Fibroblast of lung (primary cell): ENCODE results near the gene LSM12. TPM values are rescaled to one million over a fixed set of nuclear protein-coding genes. Genes with fewer than 3 reads are reported as not detected.

Experiments used
- DNase-seq, 2 donors: peaks; one replicate each; pipeline versions ENCODE4 v3.0.0 to v3.0.0-alpha.2; 2010; ENCODE audit warnings: low read depth in 2 of 2
- H2AFZ ChIP-seq: 2 replicates; pipeline ENCODE4 v1.5.1; 2012; ENCODE audit warnings: low read length, control low read depth, inconsistent platforms
- H3K27ac ChIP-seq: 2 replicates; pipeline ENCODE4 v1.5.1; 2011; ENCODE audit warnings: low read length, control low read depth; ENCODE audit not compliant: insufficient read depth
- H3K27me3 ChIP-seq: 2 replicates; pipeline ENCODE4 v1.5.1; 2011; ENCODE audit warnings: mild to moderate bottlenecking, low read length; ENCODE audit not compliant: control insufficient read depth, insufficient read depth
- H3K36me3 ChIP-seq: 2 replicates; pipeline ENCODE4 v1.5.1; 2011; ENCODE audit warnings: low read length; ENCODE audit not compliant: control insufficient read depth, insufficient read depth
- H3K4me1 ChIP-seq: 2 replicates; pipeline ENCODE4 v1.5.1; 2011; ENCODE audit warnings: low read length; ENCODE audit not compliant: control insufficient read depth, insufficient read depth; ENCODE audit errors: extremely low read depth
- H3K4me2 ChIP-seq: 2 replicates; pipeline ENCODE4 v1.5.1; 2011; ENCODE audit warnings: low read length, control low read depth; ENCODE audit not compliant: insufficient read depth; ENCODE audit errors: extremely low read depth
- H3K4me3 ChIP-seq, 4 experiments: fragments of 200-600 bp in 1 of 4; sonication (generic) in 1 of 4; replicated peaks in 1 of 4; 2 replicates each; pipeline ENCODE4 v1.5.1; 2011 to 2016; ENCODE audit warnings: low read length in 4 of 4, low read depth in 3 of 4, mild to moderate bottlenecking in 3 of 4, control low read depth in 2 of 4, inconsistent platforms in 1 of 4, mixed read lengths in 1 of 4; ENCODE audit not compliant: insufficient read depth in 1 of 4; ENCODE audit errors: control extremely low read depth in 1 of 4
- H3K79me2 ChIP-seq: 2 replicates; pipeline ENCODE4 v1.5.1; 2012; ENCODE audit warnings: mild to moderate bottlenecking, low read length, inconsistent platforms; ENCODE audit not compliant: control insufficient read depth, insufficient read depth
- H3K9ac ChIP-seq: 2 replicates; pipeline ENCODE4 v1.5.1; 2011; ENCODE audit warnings: mild to moderate bottlenecking, low read length, control low read depth; ENCODE audit not compliant: insufficient read depth
- H3K9me3 ChIP-seq: 2 replicates; pipeline ENCODE4 v1.5.1; 2012; ENCODE audit warnings: low read depth, low read length; ENCODE audit not compliant: control insufficient read depth, insufficient read depth
- H4K20me1 ChIP-seq: 2 replicates; pipeline ENCODE4 v1.5.1; 2011; ENCODE audit warnings: low read length; ENCODE audit not compliant: control insufficient read depth, insufficient read depth; ENCODE audit errors: extremely low read depth
- EZH2 ChIP-seq: IDR thresholded peaks from 2 replicates; pipeline ENCODE4 v1.5.1; 2012; ENCODE audit warnings: low read length, control low read depth, mild to moderate bottlenecking; ENCODE audit errors: missing control alignments
- polyA plus RNA-seq, 2 donors: library from polyadenylated mRNA; depleted of rRNA in 1 of 2; stranded (reverse) in 1 of 2; unstranded in 1 of 2; fragments of >200 nt; gene quantifications; 2 replicates each; pipeline ENCODE4 v1.2.1, GENCODE V29; 2011 to 2012; ENCODE audit warnings: missing spikeins in 1 of 2
- total RNA-seq: library from RNA; depleted of rRNA; stranded (reverse); fragments of >200 nt; gene quantifications from 2 replicates; pipeline ENCODE4 v1.2.1, GENCODE V29; 2014
- TF ChIP-seq, protein P1 (sequence below), 2 donors: IDR thresholded peaks in 1 of 2; conservative IDR thresholded peaks in 1 of 2; 1 replicate in 1 of 2; 2 replicates in 1 of 2; pipeline ENCODE4 v1.5.1; 2011 to 2012; ENCODE audit warnings: low read length in 2 of 2, control low read depth in 1 of 2, inconsistent platforms in 1 of 2, low read depth in 1 of 2, mild to moderate bottlenecking in 1 of 2

The LSM12 gene
- total and polyA plus RNA-seq, 2 donors (not counting 1 experiment from before 2014, with no cell fraction given), result 25.6 to 79.3 TPM

DNA sequence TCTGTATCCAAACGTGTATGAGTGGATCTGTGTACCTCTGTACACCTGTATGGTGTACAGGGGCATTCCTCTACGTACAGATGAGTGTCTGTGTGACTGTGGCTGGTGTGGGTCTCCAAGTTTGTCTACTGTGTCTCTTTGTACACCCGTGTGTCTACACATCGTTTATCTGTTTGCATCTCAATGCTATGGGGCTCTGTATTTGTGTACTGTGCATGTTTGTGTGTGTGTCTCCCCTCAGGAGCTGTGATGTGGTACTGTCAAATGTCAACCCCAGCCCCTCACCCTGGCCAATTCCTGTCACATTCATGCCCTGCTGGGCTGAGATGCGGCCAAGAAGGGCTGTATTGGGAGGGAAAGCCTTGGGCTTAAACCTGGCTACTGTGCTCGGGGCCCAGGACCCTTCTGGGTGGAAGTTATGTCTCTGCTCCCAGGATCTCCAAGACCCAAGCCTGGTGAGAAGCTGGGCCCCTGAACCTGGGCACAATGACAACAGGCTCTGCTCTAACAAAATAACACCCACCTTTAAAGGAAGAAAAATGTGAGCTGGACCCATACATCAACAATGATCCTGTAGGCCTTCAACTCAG lies 65.5 kb downstream of the LSM12 start:
- no peak for TF ChIP-seq EZH2
- TF ChIP-seq, protein P1, sequence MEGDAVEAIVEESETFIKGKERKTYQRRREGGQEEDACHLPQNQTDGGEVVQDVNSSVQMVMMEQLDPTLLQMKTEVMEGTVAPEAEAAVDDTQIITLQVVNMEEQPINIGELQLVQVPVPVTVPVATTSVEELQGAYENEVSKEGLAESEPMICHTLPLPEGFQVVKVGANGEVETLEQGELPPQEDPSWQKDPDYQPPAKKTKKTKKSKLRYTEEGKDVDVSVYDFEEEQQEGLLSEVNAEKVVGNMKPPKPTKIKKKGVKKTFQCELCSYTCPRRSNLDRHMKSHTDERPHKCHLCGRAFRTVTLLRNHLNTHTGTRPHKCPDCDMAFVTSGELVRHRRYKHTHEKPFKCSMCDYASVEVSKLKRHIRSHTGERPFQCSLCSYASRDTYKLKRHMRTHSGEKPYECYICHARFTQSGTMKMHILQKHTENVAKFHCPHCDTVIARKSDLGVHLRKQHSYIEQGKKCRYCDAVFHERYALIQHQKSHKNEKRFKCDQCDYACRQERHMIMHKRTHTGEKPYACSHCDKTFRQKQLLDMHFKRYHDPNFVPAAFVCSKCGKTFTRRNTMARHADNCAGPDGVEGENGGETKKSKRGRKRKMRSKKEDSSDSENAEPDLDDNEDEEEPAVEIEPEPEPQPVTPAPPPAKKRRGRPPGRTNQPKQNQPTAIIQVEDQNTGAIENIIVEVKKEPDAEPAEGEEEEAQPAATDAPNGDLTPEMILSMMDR (conservative IDR thresholded peaks at IDR 0.05 in 1 of 2, IDR thresholded peaks at IDR 0.05 in 1 of 2; ENCODE audit: low read depth in 1 of 2, low read length in 2 of 2), result no peak
- Histone ChIP-seq H3K4me1 (peaks cover 8% of the 10 kb centered on the region), H3K36me3 (no peaks in the 10 kb centered on the region), H3K4me2 (no peak overlapping the region), H3K79me2 (no peaks in the 10 kb centered on the region), H3K4me3 (no peak overlapping the region), H4K20me1 (no peaks in the 10 kb centered on the region), H2AFZ (no peak overlapping the region), H3K9me3 (no peaks in the 10 kb centered on the region), H3K9ac (no peak overlapping the region), H3K27me3 (no peaks in the 10 kb centered on the region), H3K27ac (no peak overlapping the region)
- no peak for DNase-seq

DNA sequence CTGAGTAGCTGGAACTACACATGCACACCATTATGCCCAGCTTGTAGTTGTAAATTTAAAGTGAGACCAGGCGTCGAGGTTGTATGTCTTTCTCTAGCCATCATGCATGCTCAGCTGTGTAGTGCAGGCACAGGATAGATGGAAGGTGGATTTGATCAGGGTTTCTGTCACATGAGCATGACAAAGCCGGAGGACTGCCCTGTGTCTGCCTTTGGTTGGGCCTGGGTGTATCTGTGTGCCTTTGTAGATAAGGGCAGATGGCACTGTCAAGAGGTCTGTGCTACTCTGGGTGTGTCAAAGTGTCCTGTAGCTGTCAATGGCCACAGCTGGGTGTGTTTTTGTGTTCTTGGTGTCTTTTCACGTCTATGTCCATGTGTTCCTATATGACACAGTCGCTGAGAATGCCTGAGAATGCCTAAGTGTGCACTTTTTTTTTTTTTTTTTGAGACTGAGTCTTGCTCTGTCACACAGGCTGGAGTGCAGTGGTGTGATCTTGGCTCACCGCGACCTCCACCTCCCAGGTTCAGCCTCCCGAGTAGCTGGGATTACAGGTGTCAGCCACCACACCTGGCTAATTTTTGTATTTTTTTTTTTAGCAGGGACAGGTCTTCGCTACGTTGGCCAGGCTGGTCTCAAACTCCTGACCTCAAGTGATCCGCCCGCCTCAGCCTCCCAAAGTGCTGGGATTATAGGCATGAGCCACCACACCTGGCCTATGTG lies 66.2 kb downstream of the LSM12 start:
- Histone ChIP-seq H3K9me3 (no peaks in the 10 kb centered on the region), H4K20me1 (no peaks in the 10 kb centered on the region), H3K9ac (no peak overlapping the region), H3K4me1 (peaks cover 8% of the 10 kb centered on the region), H2AFZ (no peak overlapping the region), H3K27me3 (no peaks in the 10 kb centered on the region), H3K36me3 (no peaks in the 10 kb centered on the region), H3K4me3 (no peak overlapping the region), H3K79me2 (no peaks in the 10 kb centered on the region), H3K27ac (no peak overlapping the region), H3K4me2 (no peak overlapping the region)
- DNase-seq, result no peak
- no peak for TF ChIP-seq EZH2
- TF ChIP-seq, protein P1 (conservative IDR thresholded peaks at IDR 0.05 in 1 of 2, IDR thresholded peaks at IDR 0.05 in 1 of 2; ENCODE audit: low read depth in 1 of 2, low read length in 2 of 2), result no peak

DNA sequence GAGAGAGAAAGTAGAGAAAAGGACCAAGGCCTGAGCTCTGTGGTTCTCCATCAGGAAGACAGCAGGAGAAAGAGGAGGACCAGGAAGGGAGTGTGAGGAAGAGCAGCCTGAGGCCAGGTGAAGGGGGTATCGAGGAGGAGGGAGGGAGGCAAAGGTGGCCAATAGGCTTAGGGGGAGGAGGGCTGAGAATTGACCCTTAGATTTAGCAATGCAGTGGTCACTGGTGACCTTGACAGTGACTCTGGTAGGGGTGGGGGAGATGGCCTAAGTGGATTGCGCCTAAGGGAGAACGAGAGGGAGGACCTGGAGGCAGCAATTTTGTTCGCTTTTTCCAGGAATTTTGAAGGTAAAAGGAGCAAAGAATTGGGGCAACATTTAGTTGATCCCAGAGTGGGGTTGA lies 67.4 kb downstream of the LSM12 start:
- Histone ChIP-seq H3K9me3 (no peaks in the 10 kb centered on the region), H3K27me3 (peaks cover 3% of the 10 kb centered on the region), H3K9ac (no peak overlapping the region), H2AFZ (no peak overlapping the region), H3K4me1 (peaks cover 8% of the 10 kb centered on the region), H3K36me3 (no peaks in the 10 kb centered on the region), H3K27ac (no peak overlapping the region), H4K20me1 (no peaks in the 10 kb centered on the region), H3K4me3 (no peak overlapping the region), H3K79me2 (no peaks in the 10 kb centered on the region), H3K4me2 (no peak overlapping the region)
- TF ChIP-seq, protein P1 (conservative IDR thresholded peaks at IDR 0.05 in 1 of 2, IDR thresholded peaks at IDR 0.05 in 1 of 2; ENCODE audit: low read depth in 1 of 2, low read length in 2 of 2), result no peak
- TF ChIP-seq EZH2, result no peak
- DNase-seq, result no peak
